GM19395 (cell line): ENCODE data around the gene ARL8A.
"Not testable (repeated sequence)": the region's sequence is repeated elsewhere in the genome, so short reads cannot be mapped to it uniquely, and the experiment has no call there.

ENCODE experiments used
- ATAC-seq: cut with Tn5 transposase; IDR thresholded peaks from one replicate; pipeline ENCODE4 v1.9.1; 2021; ENCODE audit warnings: mild to moderate bottlenecking, moderate library complexity; ENCODE audit not compliant: unreplicated experiment

Gene ARL8A

DNA sequence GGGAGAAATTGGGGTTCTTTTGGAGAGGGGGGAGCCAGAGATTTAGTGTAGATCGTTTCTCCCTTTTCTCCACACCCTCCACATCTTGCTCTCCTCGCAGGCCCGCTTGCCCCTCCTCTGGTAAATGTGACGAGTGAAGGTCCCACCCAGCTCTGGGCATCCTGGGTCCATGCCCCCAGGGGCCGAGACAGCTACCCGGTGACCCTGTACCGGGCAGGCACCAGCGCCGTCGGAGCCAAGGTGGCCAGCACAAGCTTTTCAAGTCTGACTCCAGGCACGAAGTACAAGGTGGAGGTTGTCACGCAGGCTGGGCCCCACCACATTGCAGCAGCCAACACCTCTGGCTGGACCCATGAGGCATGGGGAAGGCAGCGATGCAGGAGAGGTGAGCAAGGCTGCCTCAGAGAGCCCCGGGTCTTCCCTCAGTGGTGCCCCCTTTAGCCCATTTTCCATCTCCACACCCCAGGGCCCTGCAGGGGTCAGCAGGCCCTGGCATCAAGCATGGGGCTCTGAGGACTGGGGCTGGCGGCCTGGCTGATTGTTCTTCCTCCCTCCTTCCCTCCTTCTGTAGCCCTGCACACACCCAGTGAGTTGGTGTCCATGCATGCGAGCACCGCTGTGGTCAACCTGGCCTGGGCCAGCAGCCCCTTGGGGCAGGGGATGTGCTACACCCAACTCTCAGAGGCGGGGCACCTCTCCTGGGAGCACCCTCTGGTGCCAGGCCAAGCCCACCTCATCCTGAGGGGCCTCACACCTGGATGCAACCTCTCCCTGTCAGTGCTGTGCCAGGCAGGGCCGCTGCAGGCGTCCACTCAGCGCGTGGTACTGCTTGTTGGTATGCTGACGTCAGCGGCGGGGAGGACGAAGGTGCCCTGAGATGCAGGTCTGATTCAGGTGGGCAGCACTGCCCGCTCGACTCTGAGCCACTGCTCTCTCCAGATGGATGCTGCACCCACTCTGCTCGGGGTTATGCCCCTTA is 32.7 kb upstream of the ARL8A start:
- no peak for ATAC-seq

GRCh38 chr1:202173993-202174392 is 29.5 kb upstream of the ARL8A start:
- no peak for ATAC-seq

DNA sequence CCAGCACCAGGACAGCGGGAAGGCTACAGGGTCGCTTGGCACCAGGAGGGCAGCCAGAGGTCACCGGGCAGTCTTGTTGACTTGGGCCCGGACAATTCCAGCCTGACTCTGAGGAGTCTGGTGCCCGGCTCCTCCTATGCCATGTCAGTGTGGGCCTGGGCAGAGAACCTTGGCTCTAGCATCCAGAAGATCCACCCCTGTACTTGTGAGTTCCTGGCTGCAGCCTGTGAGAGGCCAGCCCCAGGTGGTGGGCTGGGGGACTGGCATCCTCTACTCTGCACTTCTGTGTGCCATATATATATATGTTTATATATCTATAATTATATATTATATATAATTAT is 27.4 kb upstream of the ARL8A start:
- no peak for ATAC-seq

- ATAC-seq: no peak
Observed at GRCh38 chr1:202171292-202172014, 26.9 kb upstream of the ARL8A start.

DNA sequence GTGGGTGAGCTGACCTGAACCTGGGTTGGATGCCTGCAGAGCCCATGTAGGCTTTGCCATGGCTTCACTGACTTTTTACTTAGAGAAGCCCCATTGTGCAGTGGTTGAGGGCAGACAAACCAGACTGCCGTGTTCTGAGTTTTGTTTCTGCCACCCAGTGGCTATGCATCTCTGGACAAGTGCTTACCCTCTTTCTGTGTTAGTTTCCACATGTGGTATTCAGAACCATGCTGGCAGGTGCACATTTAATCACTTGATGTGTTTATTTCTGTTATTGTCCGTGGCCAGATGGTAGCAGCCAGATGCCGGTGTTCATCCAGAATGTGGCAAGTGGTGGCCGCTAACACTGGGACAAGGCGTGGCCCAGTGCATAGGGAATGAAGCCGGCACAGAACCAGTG is 26.2 kb upstream of the ARL8A start:
- ATAC-seq: no peak

DNA sequence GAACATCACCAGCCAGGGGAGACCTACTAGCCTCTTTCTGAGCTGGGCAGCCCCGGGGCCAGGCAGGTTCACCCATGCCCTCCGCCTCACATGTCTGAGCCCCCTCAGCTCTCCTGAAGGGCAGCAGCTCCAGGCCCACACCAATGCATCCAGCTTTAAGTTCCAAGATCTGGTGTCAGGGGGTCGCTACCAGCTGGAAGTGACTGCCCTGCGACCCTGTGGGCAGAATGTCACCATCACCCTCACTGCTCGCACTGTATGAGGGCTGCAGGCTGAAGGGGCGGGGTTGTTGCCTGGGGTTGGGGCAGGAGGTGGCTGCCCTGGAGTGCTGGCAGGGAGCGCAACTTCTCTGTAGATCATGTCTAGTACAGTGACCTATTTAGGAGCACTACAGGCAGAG is 24.3 kb upstream of the ARL8A start:
- no peak for ATAC-seq

GRCh38 chr1:202167708-202168415 is 23.3 kb upstream of the ARL8A start:
- no peak for ATAC-seq

- ATAC-seq: not testable (repeated sequence)
Observed at GRCh38 chr1:202167054-202167453, 22.5 kb upstream of the ARL8A start.

- ATAC-seq: no peak
Observed at GRCh38 chr1:202165942-202166843, 21.7 kb upstream of the ARL8A start.

DNA sequence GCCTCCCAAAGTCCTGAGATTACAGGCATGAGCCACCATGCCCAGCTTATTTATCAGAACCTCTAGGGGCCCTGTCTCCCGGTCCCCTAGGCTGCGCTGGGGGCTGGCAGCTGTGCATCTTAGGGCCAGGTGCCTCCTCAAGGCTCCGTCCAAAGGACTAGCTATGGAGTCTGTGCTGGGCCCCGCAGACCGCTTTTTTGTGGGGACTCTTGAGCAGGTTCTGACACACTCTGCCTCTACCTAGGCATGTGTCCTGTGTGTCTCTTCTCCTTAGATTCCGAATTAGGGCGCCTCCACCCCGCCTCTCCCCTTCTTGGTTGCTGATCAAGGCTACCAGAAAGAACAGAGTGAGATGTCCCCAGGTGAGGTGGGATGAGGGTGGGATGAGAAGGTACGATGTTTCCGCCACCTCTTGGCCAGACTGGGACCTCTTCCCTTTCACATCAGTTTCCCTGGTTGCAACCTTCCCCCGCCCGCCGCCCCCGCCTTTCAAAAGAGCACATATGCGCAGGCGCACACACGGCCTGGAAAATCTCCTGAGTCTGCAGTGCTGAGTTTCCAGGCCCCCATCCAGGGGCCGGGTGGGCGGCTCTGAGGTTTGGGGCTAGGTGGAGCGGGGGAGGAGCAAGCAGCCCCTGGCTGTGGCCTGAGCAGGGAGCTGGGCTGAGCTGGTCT is 20.9 kb upstream of the ARL8A start:
- ATAC-seq: no peak

DNA sequence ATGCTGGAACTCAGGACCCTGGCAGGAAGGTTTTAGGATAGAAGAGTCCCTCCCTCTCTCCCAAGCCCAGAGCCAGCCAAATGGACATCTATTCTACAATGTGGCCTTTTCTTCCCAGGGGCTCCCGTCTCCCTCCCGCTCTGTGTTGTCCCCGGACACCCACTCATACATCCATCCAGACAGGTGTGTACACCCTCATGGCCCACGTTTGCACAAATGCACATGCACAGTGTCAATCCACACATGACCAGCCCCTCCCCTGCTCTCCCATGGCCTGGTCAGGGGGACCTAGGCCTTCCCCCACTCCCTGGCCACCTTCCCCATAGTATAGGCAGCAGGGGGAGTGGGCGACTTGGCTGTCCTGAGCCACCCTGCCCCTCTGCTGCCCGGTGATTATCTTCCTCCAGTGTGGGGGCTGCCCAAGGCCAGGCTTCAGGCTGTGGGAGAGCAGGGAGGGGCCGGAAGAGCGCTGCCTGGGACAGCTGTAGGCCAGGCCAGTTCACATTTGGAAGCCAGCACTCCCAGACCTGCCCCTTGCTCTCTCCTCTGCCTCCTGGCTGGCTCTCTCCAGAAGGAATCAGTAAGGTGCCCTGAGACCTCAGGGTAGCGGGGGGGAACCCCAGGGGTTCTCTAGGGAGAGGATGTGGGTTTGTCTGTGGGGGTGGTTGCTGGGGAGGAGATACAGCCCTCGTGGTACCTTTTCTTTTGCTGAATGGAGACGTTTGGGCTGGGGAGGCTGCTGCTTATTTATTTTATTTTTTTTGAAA is 19.9 kb upstream of the ARL8A start:
- ATAC-seq: peak; percentile 49

GRCh38 chr1:202163281-202164270 is 19.0 kb upstream of the ARL8A start:
- ATAC-seq: no peak

- no peak for ATAC-seq
Observed at GRCh38 chr1:202162418-202163280, 18.1 kb upstream of the ARL8A start.

DNA sequence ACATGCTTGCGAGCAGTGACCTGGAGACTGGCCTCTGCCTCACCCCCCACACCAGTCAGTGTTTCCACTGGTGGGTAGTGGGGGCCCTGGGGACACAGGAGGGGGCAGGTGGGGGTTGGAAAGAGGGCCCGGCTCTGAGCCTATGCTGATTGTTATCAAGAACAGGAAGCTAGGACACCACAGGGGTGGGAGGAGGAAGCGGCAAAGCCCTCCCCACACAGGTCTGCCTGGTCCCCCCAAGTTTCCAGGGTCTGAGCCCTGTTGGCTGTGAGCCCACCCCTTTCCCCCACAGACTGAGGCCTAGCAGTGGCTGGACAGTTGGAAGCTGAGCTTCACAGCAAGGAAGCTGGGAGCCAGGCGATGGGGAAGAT is 17.5 kb upstream of the ARL8A start:
- no peak for ATAC-seq

- no peak for ATAC-seq
Observed at GRCh38 chr1:202161151-202162046, 16.9 kb upstream of the ARL8A start.

GRCh38 chr1:202160377-202160940 is 15.9 kb upstream of the ARL8A start, which contains the start of gene PTPN7:
PTPN7 (minus strand) TSS chr1:202160602; CDS start chr1:202159402, 1,200 bp downstream.
- ATAC-seq: no peak
